Heart left ventricle (tissue), 16 donors: ENCODE data around the gene MINDY4. TPM values are rescaled to one million over a fixed set of nuclear protein-coding genes. Genes with fewer than 3 reads are reported as not detected.

ENCODE experiments used
- ATAC-seq, 4 donors: fragments of 200-7000 bp; cut with Tn5 transposase; one replicate each; pipeline ENCODE4 v1.9.1; 2020 to 2022; ENCODE audit warnings: moderate library complexity in 4 of 4, mild to moderate bottlenecking in 3 of 4, moderate number of reproducible peaks in 1 of 4
- DNase-seq, 5 donors: peaks; one replicate each; pipeline ENCODE4 v3.0.0-alpha.2; 2020
- H3K27ac ChIP-seq, 12 donors: fragments of 200-600 bp; sonication (generic) in 4 of 12; one replicate each; pipeline versions ENCODE4 v1.5.0 to v1.8.0; 2016 to 2022; ENCODE audit warnings: mild to moderate bottlenecking in 2 of 12
- H3K27me3 ChIP-seq, 9 donors: fragments of 200-600 bp; sonication (generic) in 2 of 9; one replicate each; pipeline versions ENCODE4 v1.5.1 to v1.8.0; 2016 to 2022; ENCODE audit warnings: mild to moderate bottlenecking in 3 of 9
- H3K36me3 ChIP-seq, 9 donors: fragments of 200-600 bp; sonication (generic) in 2 of 9; one replicate each; pipeline versions ENCODE4 v1.5.0 to v1.8.0; 2018 to 2022; ENCODE audit warnings: mild to moderate bottlenecking in 2 of 9
- H3K4me1 ChIP-seq, 12 donors: fragments of 200-600 bp; sonication (generic) in 4 of 12; one replicate each; pipeline versions ENCODE4 v1.5.0 to v1.8.0; 2016 to 2022; ENCODE audit warnings: mild to moderate bottlenecking in 3 of 12
- H3K4me3 ChIP-seq, 12 donors: fragments of 200-600 bp; sonication (generic) in 4 of 12; one replicate each; pipeline versions ENCODE4 v1.5.0 to v1.8.0; 2017 to 2022; ENCODE audit warnings: mild to moderate bottlenecking in 9 of 12, moderate library complexity in 4 of 12
- H3K9me3 ChIP-seq, 12 donors: fragments of 200-600 bp; sonication (generic) in 4 of 12; one replicate each; pipeline versions ENCODE4 v1.5.0 to v1.8.0; 2016 to 2022; ENCODE audit warnings: mild to moderate bottlenecking in 1 of 12
- POLR2A ChIP-seq, 2 donors: fragments of 450-650 bp; IDR thresholded peaks; one replicate each; pipeline ENCODE4 v1.6.1; 2017; ENCODE audit warnings: antibody characterized with exemption in 2 of 2, mild to moderate bottlenecking in 2 of 2, moderate library complexity in 2 of 2
- WGBS, 4 donors: extraction: QIAGEN DNeasy Blood & Tissue Kit in 2 of 4; methylation state at CpG; one replicate each; pipeline versions ENCODE4 v1.1.5 to v1.1.7; 2013 to 2018; 5-methylcytosine and 5-hydroxymethylcytosine counted together
- intact Hi-C, 10 donors: fragments of 100-400 bp; cut with DNase I; formaldehyde crosslinking; loops; one replicate each; pipeline versions ENCODE4 v1.11.1 to v1.14.2; 2022
- polyA plus RNA-seq, 2 donors: library from polyadenylated mRNA; stranded (reverse); fragments of 200-250 nt; gene quantifications; one replicate each; pipeline ENCODE4 v1.2.3, GENCODE V29; 2013
- total RNA-seq, 9 donors: library from RNA; depleted of rRNA in 2 of 9; stranded (reverse); fragments of >200 nt in 2 of 9; fragmentation: NEBNext Ultra II Directional in 3 of 9; extraction: Animal tissue kit (Norgen Biotek cat#: 25700) in 3 of 9; gene quantifications; one replicate each; pipeline versions ENCODE4 v1.1.0 to v1.2.4, GENCODE V29; 2016 to 2023
- TF ChIP-seq, protein P1 (sequence below), 12 donors: fragments of 200-600 bp; sonication (generic) in 4 of 12; IDR thresholded peaks; one replicate each; pipeline versions ENCODE4 v1.5.0 to v1.8.0; 2018 to 2022; ENCODE audit warnings: antibody characterized with exemption in 12 of 12, mild to moderate bottlenecking in 5 of 12
- donor health status: ischemic (EF 13 %, LVEDD 7.1; RV severe dilation, severe dysfunction).
- donor health status: healthy with polysubstance abuse.
- donor health status: DM: no; HTN: yes; CAD: no.
- donor health status: DM: no; HTN: no; CAD: no.
- donor health status: ischemic (EF 25% LVEDD 6.9; RV normal size, moderate dysfunction).
- donor health status: ischemic (EF 25% LVEDD 5.7; RV mildly dilated, moderate dysfunction).
- donor health status: healthy.
- donor health status: DM: yes; HTN: yes; CAD: no.
- donor health status: ischemic (EF 35%, LVEDD 5.7; RV mildly dilated, moderate dysfunction).
- donor health status: nonischemic (EF 11% LVEDD 7.7; RV severe dilation, severe dysfunction).
- donor health status: DM: yes; HTN: yes; CAD: no.
- donor health status: PGD.
- donor health status: ischemic (EF 29% LVEDD 5.4; RV normal size, mild dysfunction).
- donor health status: nonischemic (EF 23%, LVEDD 6.1; RV moderate dilation, normal function).

Gene MINDY4
- total and polyA plus RNA-seq, 11 donors: 1.3 to 6.0 (median 2.9) TPM

- ATAC-seq: no peak
- intact Hi-C loops: no loop called here
- no peak for TF ChIP-seq POLR2A (IDR thresholded peaks at IDR 0.05)
- TF ChIP-seq, protein P1, sequence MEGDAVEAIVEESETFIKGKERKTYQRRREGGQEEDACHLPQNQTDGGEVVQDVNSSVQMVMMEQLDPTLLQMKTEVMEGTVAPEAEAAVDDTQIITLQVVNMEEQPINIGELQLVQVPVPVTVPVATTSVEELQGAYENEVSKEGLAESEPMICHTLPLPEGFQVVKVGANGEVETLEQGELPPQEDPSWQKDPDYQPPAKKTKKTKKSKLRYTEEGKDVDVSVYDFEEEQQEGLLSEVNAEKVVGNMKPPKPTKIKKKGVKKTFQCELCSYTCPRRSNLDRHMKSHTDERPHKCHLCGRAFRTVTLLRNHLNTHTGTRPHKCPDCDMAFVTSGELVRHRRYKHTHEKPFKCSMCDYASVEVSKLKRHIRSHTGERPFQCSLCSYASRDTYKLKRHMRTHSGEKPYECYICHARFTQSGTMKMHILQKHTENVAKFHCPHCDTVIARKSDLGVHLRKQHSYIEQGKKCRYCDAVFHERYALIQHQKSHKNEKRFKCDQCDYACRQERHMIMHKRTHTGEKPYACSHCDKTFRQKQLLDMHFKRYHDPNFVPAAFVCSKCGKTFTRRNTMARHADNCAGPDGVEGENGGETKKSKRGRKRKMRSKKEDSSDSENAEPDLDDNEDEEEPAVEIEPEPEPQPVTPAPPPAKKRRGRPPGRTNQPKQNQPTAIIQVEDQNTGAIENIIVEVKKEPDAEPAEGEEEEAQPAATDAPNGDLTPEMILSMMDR (IDR thresholded peaks at IDR 0.05): no peak
Measured at GRCh38 chr7:30925913-30926312, 154.7 kb downstream of the MINDY4 start.

GRCh38 chr7:30926313-30926712 is 155.1 kb downstream of the MINDY4 start:
- Histone ChIP-seq H3K4me3 (no peak overlapping the region), H3K4me1 (peaks cover 9 to 56% (median 25%) of the 10 kb centered on the region in 12 donors), H3K36me3 (peaks cover 0 to 45% (median 35%) of the 10 kb centered on the region in 9 donors), H3K27me3 (no peaks in the 10 kb centered on the region), H3K27ac (no peak overlapping the region), H3K9me3 (peaks cover 0 to 13% (median 0%) of the 10 kb centered on the region in 12 donors)
- DNase-seq (peak in 2 of 5 donors; percentile 10 to 29), ATAC-seq (no peak)
- intact Hi-C loops: no loop called here
- WGBS, 4 donors: 64 to 74% (median 72%) methylated on average over 5 of the region's 5 CpGs
- TF ChIP-seq, protein P1 (IDR thresholded peaks at IDR 0.05): no peak
- TF ChIP-seq POLR2A (IDR thresholded peaks at IDR 0.05): no peak

More at GRCh38 chr7:30925913-30926312, 154.7 kb downstream of the MINDY4 start:
- Histone ChIP-seq H3K36me3 (peaks cover 0 to 45% (median 35%) of the 10 kb centered on the region in 9 donors), H3K27me3 (no peaks in the 10 kb centered on the region), H3K9me3 (peaks cover 0 to 13% (median 0%) of the 10 kb centered on the region in 12 donors), H3K4me3 (no peak overlapping the region), H3K4me1 (peaks cover 9 to 56% (median 25%) of the 10 kb centered on the region in 12 donors), H3K27ac (no peak overlapping the region)
- 53 to 73% (median 56%) methylated on average over 4 to 5 of the region's 5 CpGs for WGBS, 4 donors
- peak in 2 of 5 donors; percentile 21 to 25 for DNase-seq

DNA sequence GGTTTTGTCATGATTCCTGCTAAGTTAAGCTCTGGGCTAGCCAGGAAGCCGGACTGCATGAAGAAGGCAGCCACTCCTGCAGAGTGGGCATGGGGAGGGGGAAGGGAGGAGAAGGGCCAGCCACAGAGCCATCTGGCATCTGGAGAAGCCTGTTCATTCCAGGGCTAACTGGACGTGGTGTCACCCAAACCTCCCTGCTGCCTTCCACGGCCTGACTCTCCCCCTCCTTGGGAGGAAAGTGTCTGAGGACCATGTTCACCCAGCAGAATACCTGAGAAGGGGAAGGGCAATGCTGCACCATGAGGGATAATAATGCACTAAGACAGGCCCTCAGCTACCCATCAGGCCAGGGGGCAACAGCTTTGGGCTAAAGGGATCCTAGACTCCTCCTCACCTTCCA is 155.8 kb downstream of the MINDY4 start:
- H3K9me3 ChIP-seq: peaks cover 0 to 13% (median 0%) of the 10 kb centered on the region in 12 donors
- intact Hi-C loops: no loop called here
- DNase-seq: peak in 1 of 5 donors; percentile 13
- no peak overlapping the region for H3K27ac ChIP-seq
- H3K36me3 ChIP-seq: peaks cover 0 to 41% (median 34%) of the 10 kb centered on the region in 9 donors
- H3K4me1 ChIP-seq: peaks cover 2 to 56% (median 24%) of the 10 kb centered on the region in 12 donors
- 85 to 96% (median 91%) methylated on average over 3 of the region's 3 CpGs for WGBS, 4 donors
- no peak overlapping the region for H3K4me3 ChIP-seq
- no peaks in the 10 kb centered on the region for H3K27me3 ChIP-seq
- ATAC-seq: no peak
- TF ChIP-seq, protein P1 (IDR thresholded peaks at IDR 0.05): no peak
- no peak for TF ChIP-seq POLR2A (IDR thresholded peaks at IDR 0.05)

- no peak for TF ChIP-seq POLR2A (IDR thresholded peaks at IDR 0.05)
- TF ChIP-seq, protein P1 (IDR thresholded peaks at IDR 0.05): no peak
- Histone ChIP-seq H3K4me1 (peaks cover 0 to 56% (median 21%) of the 10 kb centered on the region in 12 donors), H3K27ac (no peak overlapping the region), H3K27me3 (no peaks in the 10 kb centered on the region), H3K4me3 (no peak overlapping the region), H3K9me3 (peaks cover 0 to 13% (median 0%) of the 10 kb centered on the region in 12 donors), H3K36me3 (peaks cover 0 to 36% (median 29%) of the 10 kb centered on the region in 9 donors)
- intact Hi-C loops: no loop called here
- 65 to 76% (median 71%) methylated on average over 3 of the region's 3 CpGs for WGBS, 4 donors
- DNase-seq: no peak
- ATAC-seq: no peak
Measured at GRCh38 chr7:30927559-30927958, 156.3 kb downstream of the MINDY4 start.
